Measurements from ENCODE around the gene ZNF777.

The ZNF777 gene

DNA sequence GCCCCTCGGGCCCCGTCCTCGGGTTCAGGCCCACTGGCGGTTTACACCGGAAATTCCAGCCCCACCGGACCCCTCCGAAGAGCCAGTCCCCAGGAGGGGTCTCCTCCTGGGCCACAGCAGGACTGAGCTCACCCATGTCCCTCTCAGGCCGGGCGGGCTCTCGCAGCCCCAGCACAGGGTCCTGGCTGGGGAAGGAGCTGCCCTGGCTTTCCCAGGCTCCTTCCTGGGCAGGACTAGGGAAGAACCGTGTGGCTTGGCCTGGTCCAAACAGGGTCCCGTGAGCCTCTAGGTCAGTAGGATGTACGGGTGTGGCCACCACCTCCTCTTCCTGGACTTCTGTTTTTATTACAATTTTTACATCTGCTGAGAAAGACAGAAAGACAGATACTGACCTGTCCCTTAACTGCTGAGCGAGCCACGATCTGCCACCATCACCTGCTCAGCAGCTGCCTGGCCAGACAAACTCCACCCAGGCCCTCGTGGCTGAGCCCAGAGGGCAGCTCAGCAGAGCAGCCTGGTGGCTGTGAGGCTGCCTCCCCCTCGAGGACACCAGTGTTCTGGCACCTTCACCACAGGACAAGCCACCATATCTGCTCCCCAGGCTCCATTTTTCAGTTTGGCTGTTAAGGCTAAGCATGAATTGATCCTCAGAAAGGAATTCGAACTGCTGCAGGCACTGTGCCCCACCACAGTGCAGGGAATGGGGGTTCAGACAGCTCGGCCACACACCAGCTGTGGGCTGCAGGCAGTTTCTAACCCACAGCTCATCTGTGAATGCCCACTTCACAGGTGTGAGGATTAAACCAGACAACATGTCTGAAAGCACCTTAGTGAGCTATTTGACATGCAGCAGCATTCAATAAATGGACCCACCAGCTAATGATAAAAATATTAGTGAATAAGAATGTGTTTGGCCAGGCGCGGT lies 14.5 kb upstream of the ZNF777 start:
- DNase-seq: no peak

DNA sequence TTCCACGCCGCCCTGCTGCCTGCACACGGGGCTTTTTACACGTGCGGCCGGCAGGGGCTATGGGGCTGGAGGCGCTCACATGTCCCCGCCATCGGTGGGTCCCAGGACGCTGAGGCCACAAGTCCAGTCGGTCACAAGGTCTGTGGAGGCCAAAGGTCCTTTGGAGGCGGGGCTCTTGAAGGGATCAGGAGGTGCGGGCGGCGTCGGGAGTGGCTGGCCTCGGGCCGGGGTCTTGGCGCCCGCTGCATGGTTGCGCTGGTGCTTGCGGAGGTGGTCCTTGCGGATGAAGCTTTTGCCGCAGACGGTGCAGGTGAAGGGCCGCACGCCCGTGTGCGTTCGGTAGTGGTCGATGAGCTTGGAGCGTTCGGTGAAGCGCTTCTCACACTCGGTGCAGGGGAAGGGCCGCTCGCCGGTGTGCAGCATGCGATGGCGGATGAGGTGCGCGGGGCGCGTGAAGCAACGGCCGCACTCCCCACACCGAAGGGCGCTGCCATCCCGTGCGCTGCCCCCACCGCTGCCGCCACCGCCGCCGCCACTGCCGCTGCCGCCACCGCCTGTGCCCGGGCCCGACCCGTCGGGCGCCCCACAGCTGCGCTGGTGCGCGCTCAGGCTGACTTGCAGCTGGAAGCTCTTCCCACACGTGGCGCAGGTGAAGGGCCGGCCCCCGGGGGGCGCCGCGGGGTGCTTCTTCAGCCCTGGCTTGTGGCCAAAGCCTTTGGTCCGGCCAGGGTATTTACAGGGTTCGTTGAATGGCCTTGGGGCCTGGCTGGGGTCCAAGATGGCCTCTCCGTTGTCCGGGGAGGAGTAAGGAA lies 13.7 kb upstream of the ZNF777 start:
- no peak for DNase-seq

- DNase-seq: no peak
Observed at GRCh38 chr7:149473251-149473650, 12.4 kb upstream of the ZNF777 start.

- no peak for DNase-seq
Observed at GRCh38 chr7:149471289-149471953, 10.6 kb upstream of the ZNF777 start.

DNA sequence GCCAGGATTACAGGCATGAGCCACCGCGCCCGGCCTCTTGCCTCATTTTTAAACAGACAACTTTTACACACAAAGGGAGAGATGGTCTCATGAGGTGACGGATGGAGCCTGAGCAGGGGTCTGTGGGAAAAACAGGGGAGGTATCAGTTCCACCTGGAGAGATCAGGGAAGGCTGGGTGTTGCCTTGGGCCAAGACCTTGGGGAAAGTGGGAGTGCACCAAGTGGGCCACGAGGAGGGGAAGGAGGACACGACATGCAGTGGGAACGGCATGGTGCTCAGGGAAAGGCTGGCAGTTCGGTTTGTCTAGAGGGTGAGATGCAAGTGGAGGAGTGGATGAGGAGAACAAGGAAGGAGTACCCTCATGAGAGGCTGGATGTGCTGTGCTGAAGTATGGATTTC lies 8.9 kb upstream of the ZNF777 start:
- DNase-seq: no peak

DNA sequence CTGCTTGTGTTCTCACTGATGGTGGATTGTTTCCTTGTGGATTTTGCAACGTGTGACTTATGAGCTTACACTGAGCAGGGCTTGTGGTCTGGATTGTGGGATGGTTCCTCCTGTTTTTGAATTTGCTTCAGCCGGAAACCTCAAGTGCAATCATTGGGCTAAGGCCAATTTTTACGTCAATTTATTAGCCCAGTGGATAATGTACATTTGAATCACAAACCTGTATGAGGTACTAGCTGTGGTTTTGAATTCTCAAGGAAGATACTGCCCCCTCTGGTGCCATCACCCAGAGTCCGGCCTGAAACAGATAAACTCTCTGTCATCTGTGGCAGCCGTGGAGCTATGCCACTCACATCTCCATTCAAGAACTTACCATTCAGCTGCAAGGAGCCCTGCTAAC lies 7.3 kb upstream of the ZNF777 start:
- no peak for DNase-seq

DNA sequence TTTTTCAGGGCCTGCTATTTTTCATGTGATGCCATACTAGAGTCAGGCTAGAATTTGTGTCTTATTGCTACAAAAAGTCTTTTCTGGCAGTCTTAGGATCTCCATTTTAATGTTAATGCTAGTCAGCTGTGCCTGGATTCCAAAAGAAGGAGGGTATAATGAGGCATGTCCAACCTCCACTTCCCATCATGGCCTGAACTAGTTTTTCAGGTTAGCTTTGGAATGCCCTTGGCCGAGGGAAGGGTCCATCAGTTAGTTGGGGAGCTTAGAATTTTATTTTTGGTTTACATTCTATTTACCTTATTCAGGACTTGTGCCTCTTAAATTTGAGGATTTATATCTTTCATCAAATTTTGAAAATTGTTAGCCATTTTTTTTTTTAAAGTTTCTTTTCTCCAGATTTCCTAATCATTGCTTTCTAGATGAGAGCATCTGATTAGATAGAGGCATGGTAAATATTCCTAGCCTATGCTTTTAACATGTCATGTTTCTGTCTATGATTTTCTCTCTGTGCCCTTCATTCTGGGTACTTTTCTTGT lies 6.5 kb upstream of the ZNF777 start:
- no peak for DNase-seq

DNA sequence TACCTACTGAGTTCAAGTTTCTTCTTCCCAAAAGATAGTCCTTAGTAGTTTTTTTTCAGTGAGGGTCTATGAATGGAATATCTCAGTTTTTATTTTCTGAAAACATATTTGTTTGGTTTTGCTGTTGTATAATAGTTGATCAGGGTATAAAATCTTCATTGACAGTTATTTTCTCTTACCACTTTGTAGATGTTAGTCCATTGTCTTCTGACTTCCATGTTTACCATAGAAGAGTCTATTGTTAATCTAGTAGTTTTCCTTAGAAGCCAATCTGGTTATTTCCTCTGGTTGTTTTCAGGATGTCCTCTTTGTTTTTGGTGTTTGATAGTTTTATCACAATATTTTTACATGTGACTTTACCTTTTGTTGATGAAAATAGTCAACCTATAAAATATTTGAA lies 5.5 kb upstream of the ZNF777 start:
- DNase-seq: no peak

- DNase-seq: no peak
Observed at GRCh38 chr7:149463500-149464161, 2.8 kb upstream of the ZNF777 start.

DNA sequence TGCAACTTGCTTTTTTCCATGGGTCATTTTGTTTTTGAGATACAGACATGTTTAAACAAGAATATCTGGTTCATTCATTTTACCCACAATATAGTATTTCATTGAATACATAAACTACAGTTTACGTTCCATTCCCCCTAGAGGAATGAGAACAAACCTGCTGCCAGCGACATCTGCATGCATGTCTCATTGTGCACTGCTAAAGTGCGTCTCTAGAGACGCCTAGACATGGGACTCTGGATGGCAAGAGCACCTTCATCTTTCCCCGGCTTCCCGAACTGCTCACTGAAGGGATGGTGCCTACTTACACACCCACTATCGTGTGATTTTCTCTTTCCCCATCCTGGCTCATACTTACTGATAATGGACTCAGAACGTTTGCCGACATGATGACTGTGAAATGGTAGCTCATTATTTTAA lies 1.2 kb upstream of the ZNF777 start:
- no peak for DNase-seq

- no peak for DNase-seq
Observed at GRCh38 chr7:149459540-149460452, 1.1 kb downstream of the ZNF777 start.

- no peak for DNase-seq
Observed at GRCh38 chr7:149459201-149459539, 1.7 kb downstream of the ZNF777 start.

DNA sequence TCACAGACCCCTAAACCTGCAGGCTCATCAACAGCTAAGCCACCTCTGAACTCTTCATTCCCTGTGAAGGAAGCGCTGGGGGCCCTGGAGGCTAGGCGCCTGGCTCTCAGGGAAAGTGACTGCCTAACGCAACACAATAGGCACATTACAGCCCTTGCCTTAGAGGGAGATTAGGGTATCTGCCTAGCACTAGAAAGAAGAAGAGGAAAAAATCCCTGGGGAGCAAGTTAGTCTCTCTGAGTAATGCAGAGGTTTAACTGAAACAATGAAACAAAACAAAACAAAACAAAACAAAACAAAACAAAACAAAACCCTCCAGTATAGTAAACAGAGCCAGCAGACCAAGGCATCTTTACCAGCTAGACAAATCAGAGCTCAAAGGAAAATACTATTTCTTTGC lies 2.6 kb downstream of the ZNF777 start:
- DNase-seq: no peak

DNA sequence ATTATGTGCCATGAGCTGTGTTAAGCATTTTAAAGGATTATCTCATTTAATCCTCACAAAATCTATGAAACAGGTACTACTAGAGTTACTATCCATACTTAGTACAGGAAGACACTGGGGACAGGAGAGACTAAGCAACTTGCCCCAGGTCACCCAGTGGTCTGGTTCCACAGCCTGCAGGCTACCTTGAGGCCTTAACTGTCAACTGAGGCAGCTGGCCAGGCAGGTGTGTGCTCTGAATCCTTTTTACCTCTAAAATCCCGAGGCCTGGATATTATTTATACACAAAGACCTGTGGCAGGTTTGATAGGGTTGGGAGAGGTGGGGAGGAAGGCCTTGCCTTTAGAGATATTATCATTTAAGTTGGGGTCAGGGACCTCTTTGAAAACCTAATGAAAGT lies 3.1 kb downstream of the ZNF777 start:
- no peak for DNase-seq

- DNase-seq: no peak
Observed at GRCh38 chr7:149456506-149457421, 4.1 kb downstream of the ZNF777 start.

DNA sequence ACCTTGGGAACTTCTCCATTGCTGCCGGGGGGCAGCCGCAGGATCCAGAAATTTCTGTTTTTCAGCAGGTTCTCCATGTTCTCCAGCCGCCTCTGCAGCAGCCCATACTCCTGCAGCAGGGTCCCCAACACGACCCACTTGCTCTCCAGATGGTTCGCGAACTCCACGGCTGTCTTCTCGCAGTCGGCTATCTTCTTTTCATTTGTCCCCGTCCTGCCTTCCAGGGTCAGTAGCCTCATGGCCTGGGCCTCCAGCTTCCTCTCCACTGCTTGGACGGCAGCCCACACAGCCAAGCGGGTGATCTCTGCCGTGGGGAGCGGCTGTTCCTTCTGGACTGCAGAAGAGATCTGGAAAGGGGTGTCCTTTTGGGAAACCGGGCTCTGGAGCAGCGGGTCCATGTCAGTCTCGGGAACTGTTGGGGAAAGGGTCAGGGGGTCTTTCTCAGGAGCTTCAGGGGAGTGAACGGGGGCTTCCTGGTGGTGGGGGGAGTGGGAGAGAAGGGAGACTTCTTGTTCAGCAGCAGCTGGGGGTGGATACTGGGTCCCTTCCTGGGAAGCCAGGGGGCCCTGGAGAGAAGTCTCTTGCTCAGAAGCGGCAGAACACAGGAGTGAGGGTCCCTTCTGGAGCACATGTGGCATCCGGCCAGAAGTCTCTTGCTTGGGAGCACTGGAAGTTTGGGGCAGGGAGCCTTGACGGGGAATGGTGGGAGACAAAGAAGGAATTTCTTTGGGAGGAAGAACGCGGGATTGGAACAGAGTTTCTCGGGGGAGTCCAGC lies 5.5 kb downstream of the ZNF777 start:
- no peak for DNase-seq

GRCh38 chr7:149454750-149455149 lies 6.1 kb downstream of the ZNF777 start:
- no peak for DNase-seq

GRCh38 chr7:149454006-149454405 lies 6.9 kb downstream of the ZNF777 start:
- no peak for DNase-seq

GRCh38 chr7:149450821-149451220 lies 10.0 kb downstream of the ZNF777 start:
- DNase-seq: no peak

DNA sequence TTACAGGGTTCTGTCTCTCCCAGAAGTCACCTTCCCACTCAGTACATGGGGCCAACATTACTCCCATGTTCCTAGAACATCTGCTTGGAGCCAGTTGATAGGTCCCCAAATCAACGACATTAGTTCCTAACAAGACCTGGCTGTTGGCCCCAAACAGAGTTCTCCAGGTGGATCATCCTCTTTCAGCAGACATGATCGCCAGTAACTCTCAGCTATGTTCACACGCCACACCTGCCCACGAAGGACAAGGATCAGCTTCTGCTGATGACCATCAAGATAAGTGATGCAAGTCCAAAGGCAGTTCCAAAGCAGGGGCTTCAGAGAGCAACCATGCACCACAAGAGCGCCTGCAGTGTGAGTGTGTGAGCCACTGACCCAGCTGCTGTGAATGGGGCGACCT lies 11.0 kb downstream of the ZNF777 start:
- DNase-seq: no peak

All from NCI-H2029 treated with DMSO at 0.1 percent for 48 hours (cell line).